ACHN (cell line): ENCODE results near the gene NDRG4.

Source experiments
- DNase-seq: peaks from one replicate; pipeline ENCODE4 v3.0.0-alpha.2; 2015
- in situ Hi-C: cut with HindIII; loops from 2 replicates; pipeline ENCODE4 v1.10.0; 2017; ENCODE audit warnings: low sequenced_read_pairs, low pct_ligation_motif_present, low pct_unique_long_range_greater_than_20kb

NDRG4 gene

GRCh38 chr16:58503863-58504688 lies 4.1 kb downstream of the NDRG4 start:
- DNase-seq: no peak
- in situ Hi-C loops: no loop called here

- DNase-seq: no peak
- in situ Hi-C loops: no loop called here
These were observed 6.6 kb downstream of the NDRG4 start for GRCh38 chr16:58506241-58507194.

GRCh38 chr16:58507195-58507962 lies 7.4 kb downstream of the NDRG4 start:
- in situ Hi-C loops: no loop called here
- no peak for DNase-seq

GRCh38 chr16:58507963-58508670 lies 8.2 kb downstream of the NDRG4 start:
- in situ Hi-C loops: no loop called here
- no peak for DNase-seq

- in situ Hi-C loops: no loop called here
- no peak for DNase-seq
These were observed 8.8 kb downstream of the NDRG4 start for GRCh38 chr16:58508671-58509251.

GRCh38 chr16:58509256-58510096 lies 9.5 kb downstream of the NDRG4 start:
- DNase-seq: no peak
- in situ Hi-C loops: no loop called here

- in situ Hi-C loops: no loop called here
These were observed 10.3 kb downstream of the NDRG4 start for GRCh38 chr16:58510097-58510775.

GRCh38 chr16:58510776-58511628 lies 11.1 kb downstream of the NDRG4 start:
- no peak for DNase-seq
- in situ Hi-C loops: no loop called here

More at GRCh38 chr16:58510097-58510775, 10.3 kb downstream of the NDRG4 start:
- no peak for DNase-seq

- in situ Hi-C loops: no loop called here
- peak; percentile 77 for DNase-seq
These were observed 12.2 kb downstream of the NDRG4 start for GRCh38 chr16:58511933-58512815.

- DNase-seq: no peak
- in situ Hi-C loops: no loop called here
These were observed 13.9 kb downstream of the NDRG4 start for GRCh38 chr16:58513874-58514273.

- in situ Hi-C loops: no loop called here
- peak; percentile 92 for DNase-seq
These were observed 15.4 kb downstream of the NDRG4 start, which contains the start of gene SETD6 for GRCh38 chr16:58515125-58515870. Gene SETD6, plus strand, starts transcription at chr16:58515517. Its CDS starts 21 bp downstream, at chr16:58515538.

GRCh38 chr16:58515871-58516767 lies 16.2 kb downstream of the NDRG4 start:
- in situ Hi-C loops: no loop called here
- peak; percentile 35 for DNase-seq

- no peak for DNase-seq
- in situ Hi-C loops: no loop called here
These were observed 16.8 kb downstream of the NDRG4 start for GRCh38 chr16:58516768-58517107.
